Measurements from ENCODE around the gene IRAK2.

The IRAK2 gene

DNA sequence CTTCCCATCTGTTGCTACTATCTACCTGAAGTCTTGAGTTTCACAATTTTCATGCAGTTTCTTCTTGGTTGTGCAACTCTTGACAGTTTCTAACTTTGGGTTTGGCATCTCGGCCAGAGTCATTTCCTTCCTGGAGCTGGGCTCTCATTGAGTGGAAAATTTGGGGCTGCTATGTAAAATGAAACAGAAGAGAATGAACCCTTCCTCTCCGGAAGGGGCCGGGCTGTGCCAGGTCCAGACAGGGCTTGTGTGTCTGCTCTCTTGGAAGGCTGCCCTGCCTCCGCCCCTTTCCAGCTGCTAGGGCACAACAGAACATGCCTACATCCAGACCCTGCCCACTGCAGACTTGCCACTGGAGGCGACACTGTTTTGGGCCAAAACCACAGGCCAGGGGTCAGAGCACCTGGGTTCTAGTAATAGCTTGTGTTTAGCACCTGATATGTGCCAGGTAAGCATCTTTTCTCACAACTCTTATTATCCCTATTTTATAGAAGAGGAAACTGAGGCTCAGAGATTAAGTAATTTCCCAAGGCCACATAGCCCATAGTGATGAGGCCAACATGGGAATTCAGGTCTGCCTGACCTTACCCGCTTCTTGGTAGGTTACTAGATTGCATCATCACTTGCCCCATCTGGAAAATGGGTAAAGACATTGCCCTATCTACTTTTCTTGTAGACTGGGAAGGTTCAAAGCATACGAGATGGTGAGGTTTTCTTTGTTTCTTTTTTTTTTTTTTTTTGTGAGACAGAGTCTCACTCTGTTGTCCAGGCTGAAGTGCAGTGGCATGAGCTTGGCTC lies 25.0 kb downstream of the IRAK2 start:
- DNase-seq = peak; percentile 58

DNA sequence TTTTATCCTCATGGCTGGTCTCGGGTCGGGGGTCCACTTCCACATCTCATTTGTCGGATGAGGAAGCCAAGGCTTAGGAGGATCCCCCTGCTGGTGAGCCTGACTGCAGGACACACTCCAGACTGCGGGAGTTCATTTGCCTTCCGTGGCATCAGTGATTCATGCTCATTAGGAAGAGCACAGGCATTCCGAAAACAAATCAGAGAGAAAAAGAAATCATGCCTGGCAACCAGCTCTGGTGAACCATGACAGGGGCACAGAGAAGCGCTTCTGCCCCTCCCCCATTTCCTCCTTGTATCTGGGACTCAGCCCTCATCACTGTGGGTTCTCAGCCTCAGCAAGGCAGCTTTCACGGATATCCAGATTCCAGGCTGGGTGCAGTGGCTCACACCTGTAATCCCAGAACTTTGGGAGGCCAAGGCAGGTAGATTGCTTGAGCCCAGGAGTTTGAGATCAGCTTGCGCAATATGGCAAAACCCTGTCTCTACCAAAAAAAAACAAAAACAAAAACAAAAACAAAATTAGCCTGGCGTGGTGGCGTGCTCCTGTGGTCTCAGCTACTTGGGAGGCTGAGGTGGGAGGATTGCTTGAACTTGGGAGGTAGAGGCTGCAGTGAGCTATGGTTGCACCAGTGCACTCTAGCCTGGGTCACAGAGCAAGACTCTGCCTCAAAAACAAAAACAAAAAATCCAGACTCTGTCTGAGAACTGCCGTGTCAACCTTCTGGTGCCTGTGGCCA lies 28.4 kb downstream of the IRAK2 start:
- DNase-seq = peak; percentile 78

DNA sequence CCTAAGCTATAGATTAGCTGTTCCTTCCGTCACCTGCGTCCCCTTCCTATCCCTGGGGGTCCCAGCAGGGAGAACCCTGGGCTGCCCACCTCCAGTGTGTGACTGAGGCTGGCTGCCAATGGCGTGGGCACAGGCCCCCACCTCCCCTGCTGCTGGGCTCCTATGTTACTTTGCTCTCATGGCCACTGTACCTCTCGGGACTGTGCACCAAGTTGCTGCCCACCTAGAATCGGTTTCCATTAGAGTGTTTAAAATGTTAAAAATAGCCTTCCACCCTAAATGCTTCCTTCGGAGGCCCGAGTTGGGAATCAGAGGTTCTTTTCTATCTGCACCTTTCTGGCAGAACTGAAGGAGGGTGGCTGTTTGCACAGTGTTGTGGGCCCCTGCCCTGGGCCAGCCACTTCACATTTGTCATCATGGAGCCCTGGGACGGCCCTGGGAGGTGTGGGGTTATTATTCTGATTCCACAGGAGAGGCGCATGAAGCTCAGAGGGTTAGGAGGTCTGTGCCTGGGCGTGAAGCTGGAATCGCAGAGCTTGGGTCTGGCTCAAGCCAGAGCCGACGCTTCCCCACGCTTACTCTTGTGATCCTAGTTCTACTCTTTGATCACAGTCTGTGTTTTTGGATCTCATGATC lies 29.1 kb downstream of the IRAK2 start:
- peak; percentile 37 for DNase-seq

DNA sequence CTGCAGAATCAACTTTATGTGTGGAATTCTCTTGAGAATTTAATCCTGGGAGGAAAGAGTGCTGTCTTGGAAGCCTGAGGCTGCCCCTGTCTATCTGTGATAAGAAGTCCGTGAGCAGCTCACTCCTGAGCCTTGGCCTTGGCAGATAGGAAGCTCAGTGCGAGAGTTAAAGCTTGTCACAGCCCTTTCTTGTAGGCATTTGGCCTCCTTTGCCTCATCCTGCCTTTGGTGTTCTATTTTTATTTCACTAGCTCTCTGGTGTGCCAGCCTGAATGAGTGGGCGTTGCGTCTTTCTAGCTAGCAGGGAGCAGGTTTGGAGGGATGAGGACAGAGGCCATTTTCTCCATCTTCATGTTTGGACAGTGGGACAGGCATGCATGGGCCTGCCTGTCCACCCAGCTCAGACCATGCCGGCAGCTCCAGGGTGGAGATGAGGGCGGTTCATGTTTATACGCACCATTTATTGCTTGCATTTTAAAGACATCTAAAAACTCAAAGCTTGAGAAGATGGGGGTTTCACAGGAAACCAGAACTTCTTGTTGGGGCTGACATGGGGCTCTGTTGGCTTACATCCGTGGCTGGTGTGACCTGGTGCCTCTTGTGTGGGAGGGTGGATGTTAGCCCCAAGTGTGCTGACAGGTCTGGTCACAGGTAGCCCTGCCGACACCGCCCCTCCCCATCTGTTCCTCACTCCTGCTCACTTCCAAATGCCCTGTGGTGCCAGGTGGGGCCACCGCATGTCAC lies 29.8 kb downstream of the IRAK2 start:
- peak; percentile 66 for DNase-seq

DNA sequence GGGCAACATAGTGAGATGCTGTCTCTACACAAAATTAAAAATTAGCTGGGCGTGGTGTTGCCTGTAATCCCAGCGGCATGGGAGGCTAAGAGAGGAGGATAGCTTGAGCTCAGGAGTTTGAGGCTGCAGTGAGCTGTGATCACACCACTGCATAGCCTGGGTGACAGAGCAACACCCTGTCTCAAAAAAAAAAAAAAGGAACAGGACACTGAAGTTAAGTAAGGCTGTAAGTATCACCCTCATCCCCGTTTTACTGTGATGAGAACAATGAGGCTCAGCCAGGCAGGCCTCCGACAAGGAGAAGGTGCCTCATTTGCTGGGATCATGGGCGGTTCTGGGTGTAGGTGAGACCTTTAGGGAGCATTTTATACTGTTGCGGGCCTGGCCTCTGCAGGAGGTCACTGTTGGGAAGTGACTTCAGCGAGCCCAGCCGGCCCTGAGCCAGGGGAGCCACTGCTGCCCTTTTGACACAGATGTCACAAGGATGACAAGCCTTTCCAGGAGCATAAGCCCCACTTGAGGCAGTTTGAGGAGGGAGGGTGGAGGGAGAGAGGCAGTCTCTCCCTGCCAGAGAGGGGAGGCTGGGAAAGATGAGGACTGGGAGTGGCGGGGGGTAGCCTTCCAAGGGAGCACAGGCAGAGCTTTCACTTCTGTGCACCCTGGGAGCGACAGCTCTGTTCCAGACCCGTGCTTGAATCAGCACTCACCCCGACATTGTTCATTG lies 30.8 kb downstream of the IRAK2 start:
- DNase-seq = no peak

DNA sequence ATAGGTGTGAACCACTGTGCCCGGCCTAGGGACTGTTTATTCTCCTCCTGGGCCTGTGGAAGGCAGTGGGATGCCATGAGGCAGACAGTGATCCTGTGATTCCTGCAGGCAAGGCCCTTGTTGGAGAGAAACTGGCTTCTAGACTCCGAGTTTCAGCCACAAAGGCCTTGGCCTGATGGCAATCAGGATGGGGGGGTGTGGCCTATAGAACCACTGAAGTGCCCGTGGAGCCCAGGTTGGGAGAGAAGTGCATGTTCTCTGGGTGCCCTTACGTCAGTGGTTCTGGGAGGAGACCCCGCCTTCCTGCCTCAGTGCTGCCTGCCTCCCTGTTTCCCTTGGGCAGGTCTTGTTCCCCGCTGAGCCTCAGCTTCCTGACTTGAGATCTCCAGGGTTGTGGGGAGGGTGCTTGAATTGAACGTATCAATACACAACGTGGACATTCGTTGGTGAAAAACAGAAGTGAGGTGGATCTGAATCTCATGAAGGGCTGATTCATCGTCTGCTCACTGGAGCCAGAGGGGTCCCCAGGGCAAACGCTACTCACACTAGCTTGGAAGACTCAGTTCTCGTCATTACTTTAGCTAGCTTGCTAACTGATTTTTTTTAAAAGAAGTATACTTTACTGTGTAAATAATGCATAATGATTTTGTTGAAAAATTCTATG lies 31.8 kb downstream of the IRAK2 start:
- DNase-seq = peak; percentile 43

DNA sequence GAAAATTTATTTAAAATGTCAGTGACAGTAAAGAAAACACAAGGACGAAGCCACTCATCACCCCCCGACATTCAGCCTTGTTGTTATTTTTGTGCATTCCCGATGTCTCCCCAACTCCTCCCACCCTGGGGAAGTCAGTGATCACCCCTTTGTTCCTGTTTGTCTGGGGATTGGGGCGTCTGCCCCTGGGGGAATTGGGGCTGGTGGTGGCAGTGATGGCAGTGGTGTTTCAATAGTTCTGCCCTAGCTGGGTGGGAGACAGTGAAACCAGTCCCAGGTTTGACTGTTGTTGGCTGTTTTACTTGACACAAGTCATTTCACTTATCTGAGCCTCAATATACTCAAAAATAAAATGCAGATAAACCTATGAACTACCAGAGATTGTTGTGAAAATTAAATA lies 33.5 kb downstream of the IRAK2 start:
- DNase-seq = no peak

DNA sequence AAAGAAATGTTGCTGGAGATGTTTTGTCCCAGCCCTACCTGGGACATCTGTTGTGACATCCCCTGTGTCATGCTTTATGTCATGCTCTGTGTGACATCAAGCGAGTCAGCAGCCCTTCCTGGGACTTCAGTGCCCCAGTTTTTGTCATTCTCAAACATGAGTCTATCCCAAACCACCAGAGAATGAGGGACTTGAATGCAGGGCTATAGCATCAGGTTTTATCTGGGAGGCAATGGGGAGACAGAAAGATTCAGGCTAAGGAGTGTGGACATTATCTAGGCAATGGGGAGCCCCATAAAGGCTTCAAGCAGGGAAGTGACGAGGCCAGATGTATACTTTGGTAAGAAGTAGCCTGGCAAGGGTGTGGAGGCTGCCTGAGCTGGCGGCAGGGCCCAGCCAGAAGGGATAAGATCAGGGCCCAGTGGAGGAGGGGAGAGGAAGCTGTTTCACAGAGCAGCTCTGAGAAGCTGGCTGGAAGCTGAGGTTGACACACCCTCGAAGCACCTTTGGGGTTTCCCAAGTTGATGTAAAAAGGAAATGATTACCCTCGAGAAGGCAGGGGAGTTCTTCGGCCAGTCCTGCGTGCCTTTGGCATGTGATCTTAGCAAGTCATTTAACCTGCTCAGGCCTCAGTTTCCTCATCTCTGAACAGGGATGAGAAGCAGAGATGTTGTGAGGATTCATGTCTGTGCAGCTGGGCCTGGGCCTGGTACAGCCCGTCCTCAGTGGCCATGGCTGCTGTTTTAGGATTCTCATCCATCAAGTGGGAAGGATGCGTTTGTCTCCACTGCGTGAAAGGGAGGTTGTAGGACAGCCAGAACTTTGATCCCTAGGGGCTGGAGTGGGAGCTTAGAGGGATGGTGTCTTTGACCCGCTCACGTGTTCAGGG lies 34.3 kb downstream of the IRAK2 start:
- peak; percentile 77 for DNase-seq

DNA sequence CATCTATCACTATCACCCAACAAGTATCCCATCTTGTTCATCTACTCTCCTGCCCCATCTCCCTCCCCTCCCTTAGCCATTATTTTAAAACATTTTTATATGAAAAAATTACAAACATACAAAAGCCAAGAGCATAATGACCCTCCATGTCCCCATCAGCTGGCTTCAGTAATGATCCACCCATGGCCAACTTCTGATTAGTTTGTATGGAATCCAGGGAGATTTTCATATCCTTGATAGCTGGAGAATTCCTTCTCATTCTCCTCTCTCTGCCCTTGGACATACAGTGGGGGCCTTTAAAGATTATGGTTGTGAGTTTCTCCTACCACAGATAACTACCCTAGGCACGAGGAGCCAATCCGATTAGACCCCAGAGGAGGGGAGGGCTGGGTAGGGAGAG lies 40.2 kb downstream of the IRAK2 start:
- DNase-seq = no peak

DNA sequence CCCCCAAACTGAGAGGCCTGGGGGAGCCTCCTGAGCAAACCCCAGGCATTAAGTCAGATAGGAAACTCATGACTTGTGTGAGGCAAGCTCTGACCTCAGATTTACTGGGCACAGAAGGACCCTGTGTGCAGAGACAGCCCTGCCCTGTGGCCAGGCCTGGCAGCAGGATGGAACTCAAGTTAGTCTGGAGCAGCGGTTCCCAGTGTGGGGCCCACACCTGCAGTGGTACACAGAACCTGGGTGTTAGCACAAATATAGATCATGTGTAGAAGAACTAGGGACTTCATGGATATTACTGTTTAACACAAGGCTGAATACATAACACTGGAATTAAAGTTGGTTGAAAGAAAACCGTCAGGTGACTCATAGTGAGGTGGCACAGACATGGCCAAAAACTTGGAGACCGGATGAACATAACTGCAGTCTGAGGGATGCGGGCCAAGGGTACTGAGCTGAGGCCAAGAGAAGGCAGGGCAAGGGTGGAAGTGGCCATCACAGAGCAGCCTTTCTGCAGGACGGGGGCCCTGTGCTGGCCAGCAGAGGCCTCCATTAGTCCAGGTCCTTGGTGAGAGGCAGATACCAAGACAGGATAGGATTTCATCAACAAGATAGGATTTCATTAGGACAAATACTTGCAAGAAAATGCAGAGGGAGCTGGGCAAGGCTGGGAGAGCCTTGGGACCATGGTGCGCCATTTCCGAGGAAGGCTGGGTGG lies 40.9 kb downstream of the IRAK2 start:
- DNase-seq = no peak

DNA sequence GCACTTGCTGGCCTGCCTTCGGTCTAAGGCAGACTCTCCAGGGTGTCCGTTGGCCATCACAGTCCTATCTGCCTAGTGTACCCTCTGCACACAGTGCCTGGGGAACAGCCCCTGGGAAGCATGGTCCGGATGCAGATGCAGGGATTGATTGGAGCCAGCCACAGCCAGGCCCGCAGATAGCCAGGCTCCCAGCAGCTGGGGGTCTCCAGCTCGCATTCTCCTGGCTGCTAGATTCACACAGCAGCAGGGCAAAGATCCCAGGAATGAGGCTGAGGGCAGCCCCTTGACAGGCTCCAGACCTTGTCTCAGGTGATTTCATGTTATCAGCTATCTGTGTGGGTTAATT lies 41.4 kb downstream of the IRAK2 start:
- no peak for DNase-seq

DNA sequence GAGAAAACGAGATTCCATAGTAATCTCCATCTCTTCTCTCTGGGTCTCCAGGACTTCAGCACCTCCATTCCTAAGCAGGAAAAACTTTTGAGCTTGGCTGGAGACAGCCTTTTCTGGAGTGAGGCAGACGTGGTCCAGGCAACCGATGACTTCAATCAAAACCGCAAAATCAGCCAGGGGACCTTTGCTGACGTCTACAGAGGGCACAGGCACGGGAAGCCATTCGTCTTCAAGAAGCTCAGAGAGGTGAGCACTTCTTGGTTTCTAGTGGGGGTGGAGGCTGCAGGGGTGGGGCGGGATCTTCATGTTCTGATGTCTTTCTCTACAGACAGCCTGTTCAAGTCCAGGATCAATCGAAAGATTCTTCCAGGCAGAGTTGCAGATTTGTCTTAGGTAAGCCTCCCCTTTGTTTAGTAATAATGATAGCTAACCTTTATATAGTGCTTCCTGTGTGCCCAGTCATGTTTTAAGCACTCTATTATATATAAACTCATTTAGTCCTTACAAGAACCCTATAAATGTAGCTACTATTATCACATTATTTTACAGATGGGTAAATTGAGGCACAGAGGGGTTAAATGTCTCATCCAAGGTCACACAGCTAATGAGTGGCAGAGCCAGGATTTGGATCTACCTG lies 48.6 kb downstream of the IRAK2 start:
- no peak for DNase-seq

DNA sequence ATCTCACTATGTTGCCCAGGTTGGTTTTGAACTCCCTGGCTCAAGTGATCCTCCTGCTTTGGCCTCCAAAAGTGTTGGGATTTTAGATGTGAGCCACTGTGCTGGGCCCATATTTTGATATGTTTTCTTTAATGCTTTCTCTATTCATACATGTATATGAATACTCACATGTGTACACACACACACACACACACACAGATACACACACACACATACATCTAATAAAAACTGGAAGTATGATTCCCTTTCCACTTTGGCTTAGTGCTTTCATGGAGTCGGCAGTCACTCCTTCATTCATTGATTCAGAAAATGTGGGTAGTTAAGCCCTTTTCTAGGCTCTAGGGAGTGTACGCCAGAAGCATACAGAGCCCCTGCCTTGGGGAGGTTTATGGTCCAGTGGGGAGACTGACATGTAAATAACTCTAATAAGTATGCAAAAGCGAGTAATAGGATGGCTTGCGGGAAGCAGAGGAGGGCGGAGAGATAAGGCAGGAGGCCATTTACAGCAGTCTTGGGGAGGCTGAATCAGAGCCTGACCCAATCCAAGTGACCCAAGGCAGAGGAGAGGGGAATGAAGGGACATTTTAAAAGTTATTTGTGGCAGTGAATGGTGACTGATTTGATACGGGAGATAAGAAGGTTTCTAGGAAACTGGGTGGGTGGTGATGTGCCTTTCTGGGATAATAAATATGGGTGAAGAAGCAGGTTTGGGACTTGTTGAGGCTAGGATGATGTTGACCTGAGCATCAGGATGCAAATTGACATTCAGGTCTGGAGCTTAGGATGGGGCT lies 51.1 kb downstream of the IRAK2 start:
- no peak for DNase-seq

DNA sequence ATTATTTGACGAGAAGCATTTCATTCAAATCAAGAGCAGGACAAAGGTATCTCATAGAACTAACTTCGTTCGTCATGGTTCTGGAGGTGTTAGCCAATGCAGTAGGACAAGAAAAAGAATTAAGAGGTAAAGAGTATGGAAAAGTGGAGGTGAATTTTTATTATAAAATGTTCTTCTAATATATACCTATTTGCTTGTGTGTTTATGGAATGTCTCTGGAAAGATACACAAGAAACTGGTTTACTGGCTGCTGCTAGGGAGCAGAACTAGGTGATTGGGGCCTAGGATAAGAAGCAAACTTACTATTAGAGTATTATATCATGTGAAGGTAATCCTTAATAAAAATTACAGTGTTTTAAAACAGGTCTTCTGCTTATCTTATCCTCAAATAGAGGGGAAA lies 52.6 kb downstream of the IRAK2 start:
- no peak for DNase-seq

DNA sequence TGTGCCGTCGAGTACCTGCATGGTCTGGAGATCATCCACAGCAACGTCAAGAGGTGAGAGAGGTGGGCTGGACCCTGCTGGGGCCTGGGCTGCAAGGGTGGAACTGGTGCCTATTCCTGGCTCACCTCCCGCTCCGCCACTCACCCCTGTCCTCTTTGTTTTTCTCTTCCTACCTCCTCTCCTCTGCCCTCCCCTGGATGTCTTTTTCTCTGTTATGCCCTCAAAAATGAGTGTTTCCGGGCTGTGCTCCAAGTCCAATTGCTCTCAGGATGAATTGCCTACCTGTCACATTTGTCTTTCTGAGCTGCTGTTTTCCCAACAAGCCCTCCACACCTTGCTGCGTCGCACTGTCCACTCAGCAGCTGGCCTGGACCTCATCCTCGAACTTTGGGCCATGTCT lies 55.0 kb downstream of the IRAK2 start:
- no peak for DNase-seq

DNA sequence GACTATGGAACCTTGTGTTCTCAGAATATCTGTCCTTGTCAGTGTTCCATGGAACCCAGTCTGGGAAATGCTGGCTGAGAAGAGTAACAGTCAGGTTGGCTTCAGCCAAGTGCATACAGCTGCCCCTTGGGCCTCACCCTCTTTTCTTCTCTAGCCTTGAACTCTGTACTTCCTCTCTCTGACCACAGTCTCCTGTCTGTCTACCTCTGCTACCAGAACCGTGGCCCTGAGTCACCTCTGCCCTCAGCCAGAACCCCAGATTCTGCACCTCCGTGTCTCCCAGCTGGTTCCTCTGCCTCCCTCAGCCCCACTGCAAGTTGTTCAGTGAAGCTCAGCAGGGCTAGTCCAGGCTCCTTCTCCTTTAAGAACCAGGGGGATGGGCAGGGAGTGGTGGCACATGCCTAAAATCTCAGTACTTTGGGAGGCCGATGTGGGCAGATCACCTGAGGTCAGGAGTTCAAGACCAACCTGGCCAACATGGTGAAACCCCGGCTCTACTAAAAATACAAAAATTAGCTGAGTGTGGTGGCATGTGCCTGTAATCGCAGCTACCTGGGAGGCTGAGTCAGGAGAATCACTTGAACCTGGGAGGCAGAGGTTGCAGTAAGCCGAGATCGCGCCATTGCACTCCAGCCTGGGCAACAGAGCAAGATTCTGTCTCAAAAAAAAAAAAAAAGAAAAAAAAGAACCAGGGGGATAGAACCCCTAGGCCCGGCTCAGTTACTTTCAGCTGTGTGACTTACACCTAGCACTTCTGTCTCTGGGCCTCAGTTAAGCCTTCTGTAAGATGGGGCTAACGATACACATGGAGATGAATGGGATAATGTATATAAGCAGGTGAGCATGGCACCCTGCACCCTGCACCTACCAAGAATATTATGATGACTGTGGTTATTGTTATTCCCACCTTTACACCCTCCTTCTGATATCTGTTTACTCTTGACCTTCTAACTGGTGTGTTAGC lies 59.2 kb downstream of the IRAK2 start:
- peak; percentile 59 for DNase-seq

DNA sequence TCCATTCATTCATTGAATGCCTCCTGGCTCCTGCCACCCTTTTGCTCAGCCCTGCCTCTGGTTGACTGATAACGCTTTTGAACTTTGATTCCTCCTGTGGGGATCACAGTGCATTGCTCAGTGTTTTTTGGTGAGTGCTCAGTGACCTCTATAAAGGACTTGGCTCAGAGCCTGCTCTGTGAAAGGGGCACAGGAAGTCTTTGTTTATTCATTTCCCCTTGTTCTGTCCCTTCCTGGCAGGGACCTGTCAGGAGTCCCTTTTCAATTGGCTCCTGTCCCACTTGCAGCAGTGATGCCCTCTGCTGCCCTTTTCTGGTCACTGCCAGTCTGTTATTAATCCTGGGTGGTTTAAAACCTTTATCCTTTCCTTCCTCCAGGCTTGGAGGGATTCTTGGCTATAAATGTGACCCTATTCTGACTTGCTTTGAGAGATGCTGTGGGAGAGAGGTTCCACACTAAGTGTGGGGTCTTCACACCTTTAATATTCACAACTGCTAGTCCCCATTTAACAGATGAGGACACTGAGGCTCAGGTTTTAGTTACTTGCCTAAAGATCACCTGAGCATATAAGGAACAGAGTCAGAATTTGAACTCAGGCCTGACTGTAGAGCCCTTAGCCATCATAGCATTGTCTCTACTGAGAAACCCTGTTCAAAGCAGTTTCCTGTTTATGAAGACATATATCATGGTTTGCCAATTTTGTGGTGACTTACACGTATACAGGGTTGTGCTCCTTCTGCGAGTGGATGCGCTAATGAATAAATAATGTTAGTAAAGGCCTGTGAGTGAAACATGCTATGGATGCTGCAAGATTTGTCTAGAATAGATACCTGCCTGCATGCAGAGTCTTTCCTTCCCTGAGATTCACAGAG lies 60.3 kb downstream of the IRAK2 start:
- DNase-seq = peak; percentile 77
